Stomach (tissue), 9 donors: ENCODE data around the gene LARP1B. TPM values are rescaled to one million over a fixed set of nuclear protein-coding genes. Genes with fewer than 3 reads are reported as not detected.

ENCODE experiments used
- DNase-seq, 2 donors: peaks; one replicate each; pipeline versions ENCODE4 v3.0.0 to v3.0.0-alpha.2; 2013 to 2019
- H3K27ac ChIP-seq, 5 donors: fragments of 200-600 bp in 4 of 5; sonication (generic) in 4 of 5; one replicate each; pipeline ENCODE4 v1.5.1; 2013 to 2019; ENCODE audit warnings: mild to moderate bottlenecking in 1 of 5, moderate library complexity in 1 of 5
- H3K27me3 ChIP-seq, 3 donors: fragments of 200-600 bp; sonication (generic); one replicate each; pipeline ENCODE4 v1.5.1; 2017 to 2019; ENCODE audit warnings: mixed run types in 1 of 3
- H3K36me3 ChIP-seq, 4 donors: fragments of 200-600 bp; sonication (generic); 1 replicate in 3 of 4; 2 replicates in 1 of 4; pipeline ENCODE4 v1.5.1; 2016 to 2019
- H3K4me1 ChIP-seq, 4 donors: fragments of 200-600 bp; sonication (generic); one replicate each; pipeline ENCODE4 v1.5.1; 2016 to 2019
- H3K4me3 ChIP-seq, 4 donors: fragments of 200-600 bp; sonication (generic) in 3 of 4; one replicate each; pipeline ENCODE4 v1.5.1; 2016 to 2019; ENCODE audit warnings: mild to moderate bottlenecking in 1 of 4
- H3K9me3 ChIP-seq, 4 donors: fragments of 200-600 bp; sonication (generic); one replicate each; pipeline ENCODE4 v1.5.1; 2016 to 2019
- EP300 ChIP-seq: sonication (generic); formaldehyde crosslinking; IDR thresholded peaks from one replicate; pipeline ENCODE4 v1.6.1; 2017; ENCODE audit warnings: antibody characterized with exemption
- POLR2A ChIP-seq, 4 donors: fragments of 450-650 bp; IDR thresholded peaks; one replicate each; pipeline ENCODE4 v1.6.1; 2016; ENCODE audit warnings: antibody characterized with exemption in 4 of 4, control low read depth in 2 of 4, mild to moderate bottlenecking in 1 of 4, moderate library complexity in 1 of 4
- POLR2AphosphoS5 ChIP-seq, 3 donors: sonication (generic); formaldehyde crosslinking; IDR thresholded peaks; one replicate each; pipeline ENCODE4 v1.6.1; 2016; ENCODE audit warnings: antibody characterized with exemption in 3 of 3
- WGBS, 5 donors: extraction: QIAGEN DNeasy Blood & Tissue Kit in 3 of 5; methylation state at CpG; one replicate each; pipeline versions ENCODE4 v1.1.5 to v1.1.7; 2013 to 2018; 5-methylcytosine and 5-hydroxymethylcytosine counted together
- intact Hi-C: fragments of 100-400 bp; cut with DNase I; formaldehyde crosslinking; loops from one replicate; pipeline ENCODE4 v1.15.1; 2023; ENCODE audit warnings: low total_unique reads
- polyA plus RNA-seq, 3 donors: library from polyadenylated mRNA; stranded (reverse); fragments of 200-250 nt; gene quantifications; one replicate each; pipeline ENCODE4 v1.2.3, GENCODE V29; 2013
- total RNA-seq, 5 donors: library from RNA; depleted of rRNA; stranded (reverse); fragments of >200 nt; gene quantifications; one replicate each; pipeline versions ENCODE4 v1.1.0 to v1.2.3, GENCODE V29; 2014 to 2016
- TF ChIP-seq, protein P1 (sequence below), 7 experiments: fragments of 450-650 bp in 4 of 7; fragments of 200-600 bp in 3 of 7; sonication (generic) in 3 of 7; IDR thresholded peaks; one replicate each; pipeline ENCODE4 v1.5.1; 2016 to 2019; ENCODE audit warnings: antibody characterized with exemption in 7 of 7, control low read depth in 2 of 7, mild to moderate bottlenecking in 1 of 7
- donor health status: healthy with polysubstance abuse.
- donor health status: Bipolar disorder and iron deficiency.
- donor health status: healthy.

The LARP1B gene
- total and polyA plus RNA-seq, 8 donors = 2.3 to 113 (median 23.3) TPM

DNA sequence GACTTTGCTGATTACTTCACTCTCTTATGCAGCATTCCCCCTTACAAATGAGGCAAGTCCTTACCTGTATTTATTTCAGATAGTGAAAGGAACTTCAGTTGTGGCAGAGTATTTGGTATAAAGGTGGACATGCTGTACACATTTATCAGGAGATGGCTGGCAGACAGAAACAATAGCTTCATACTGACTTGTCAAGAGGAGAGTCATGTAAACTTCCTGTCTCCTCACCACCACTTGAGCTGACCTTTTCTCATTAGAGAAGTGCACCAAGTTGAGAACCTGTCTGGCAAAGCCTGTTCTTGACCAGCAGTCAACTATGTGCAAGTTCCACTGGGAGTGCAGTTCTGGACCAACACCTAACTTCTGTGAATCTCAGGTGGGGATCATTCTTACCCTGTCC lies 80.8 kb downstream of the LARP1B start:
- Histone ChIP-seq H3K27me3 (no peaks in the 10 kb centered on the region), H3K4me1 (no peaks in the 10 kb centered on the region), H3K27ac (no peak overlapping the region), H3K9me3 (peaks cover 0 to 10% (median 5%) of the 10 kb centered on the region in 4 donors), H3K4me3 (no peak overlapping the region), H3K36me3 (peaks cover 0 to 32% (median 20%) of the 10 kb centered on the region in 4 donors)
- DNase-seq = no peak
- intact Hi-C loops = no loop called here
- no peak for TF ChIP-seq POLR2A (IDR thresholded peaks at IDR 0.05)
- no peak for TF ChIP-seq POLR2AphosphoS5 (IDR thresholded peaks at IDR 0.05)
- TF ChIP-seq EP300 = no peak
- TF ChIP-seq, protein P1, sequence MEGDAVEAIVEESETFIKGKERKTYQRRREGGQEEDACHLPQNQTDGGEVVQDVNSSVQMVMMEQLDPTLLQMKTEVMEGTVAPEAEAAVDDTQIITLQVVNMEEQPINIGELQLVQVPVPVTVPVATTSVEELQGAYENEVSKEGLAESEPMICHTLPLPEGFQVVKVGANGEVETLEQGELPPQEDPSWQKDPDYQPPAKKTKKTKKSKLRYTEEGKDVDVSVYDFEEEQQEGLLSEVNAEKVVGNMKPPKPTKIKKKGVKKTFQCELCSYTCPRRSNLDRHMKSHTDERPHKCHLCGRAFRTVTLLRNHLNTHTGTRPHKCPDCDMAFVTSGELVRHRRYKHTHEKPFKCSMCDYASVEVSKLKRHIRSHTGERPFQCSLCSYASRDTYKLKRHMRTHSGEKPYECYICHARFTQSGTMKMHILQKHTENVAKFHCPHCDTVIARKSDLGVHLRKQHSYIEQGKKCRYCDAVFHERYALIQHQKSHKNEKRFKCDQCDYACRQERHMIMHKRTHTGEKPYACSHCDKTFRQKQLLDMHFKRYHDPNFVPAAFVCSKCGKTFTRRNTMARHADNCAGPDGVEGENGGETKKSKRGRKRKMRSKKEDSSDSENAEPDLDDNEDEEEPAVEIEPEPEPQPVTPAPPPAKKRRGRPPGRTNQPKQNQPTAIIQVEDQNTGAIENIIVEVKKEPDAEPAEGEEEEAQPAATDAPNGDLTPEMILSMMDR (IDR thresholded peaks at IDR 0.05) = no peak

DNA sequence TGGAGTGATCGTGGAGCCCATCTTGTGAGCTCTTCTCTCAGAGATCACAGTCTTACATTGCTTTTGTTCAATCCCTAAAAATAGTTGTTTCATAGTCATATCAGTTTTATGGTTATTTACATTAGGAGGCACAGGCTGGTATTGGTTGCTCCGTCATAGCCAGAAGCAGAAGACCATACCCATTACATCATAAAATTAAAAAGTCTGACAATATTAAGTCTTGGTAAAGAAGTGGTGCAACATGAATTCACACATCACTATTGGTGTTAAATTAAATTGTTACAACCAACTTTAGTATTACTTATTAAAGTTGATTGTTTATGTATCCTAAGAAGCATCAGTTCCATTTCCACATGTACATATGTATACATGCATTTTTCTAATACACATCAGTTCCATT lies 84.6 kb downstream of the LARP1B start:
- WGBS, 5 donors = 95 to 100% (median 98%) methylated on average over 2 of the region's 2 CpGs
- no peak for DNase-seq

DNA sequence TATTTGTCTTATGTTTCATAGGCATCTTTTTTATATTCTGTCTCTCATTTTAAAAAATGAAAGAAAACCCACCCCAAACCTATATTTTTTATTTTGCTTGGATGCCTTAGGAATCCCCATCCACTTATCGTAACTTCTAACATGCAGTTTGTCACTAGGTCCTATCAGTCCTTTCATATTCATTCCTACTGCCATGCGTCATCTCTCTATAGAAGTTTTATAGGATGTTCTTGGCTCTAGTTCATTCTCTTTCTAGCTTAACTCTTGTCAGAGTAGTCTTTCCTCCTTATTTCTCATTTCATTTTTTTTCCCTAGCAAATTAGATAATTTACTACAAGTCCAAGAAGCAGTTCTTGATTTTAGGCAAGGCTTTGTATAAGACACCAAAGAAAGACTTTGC lies 92.7 kb downstream of the LARP1B start:
- Histone ChIP-seq H3K4me1 (no peaks in the 10 kb centered on the region), H3K9me3 (no peaks in the 10 kb centered on the region), H3K27me3 (no peaks in the 10 kb centered on the region), H3K4me3 (no peak overlapping the region), H3K27ac (no peak overlapping the region), H3K36me3 (peaks cover 0 to 18% (median 15%) of the 10 kb centered on the region in 4 donors)
- TF ChIP-seq EP300 = no peak
- no peak for TF ChIP-seq POLR2AphosphoS5 (IDR thresholded peaks at IDR 0.05)
- TF ChIP-seq POLR2A (IDR thresholded peaks at IDR 0.05) = no peak
- TF ChIP-seq, protein P1 (IDR thresholded peaks at IDR 0.05) = no peak
- intact Hi-C loops = no loop called here
- no peak for DNase-seq
- WGBS, 5 donors = 96 to 100% (median 98%) methylated on average over 2 of the region's 2 CpGs

More for the DNA sequence above, 84.6 kb downstream of the LARP1B start:
- H3K36me3 ChIP-seq = peaks cover 0 to 32% (median 20%) of the 10 kb centered on the region in 4 donors
- intact Hi-C loops = no loop called here
- peaks cover 0 to 10% (median 5%) of the 10 kb centered on the region in 4 donors for H3K9me3 ChIP-seq
- no peaks in the 10 kb centered on the region for H3K4me1 ChIP-seq
- H3K27ac ChIP-seq = no peak overlapping the region
- no peaks in the 10 kb centered on the region for H3K27me3 ChIP-seq
- TF ChIP-seq EP300 (no peak), POLR2AphosphoS5 (IDR thresholded peaks at IDR 0.05) (no peak), POLR2A (IDR thresholded peaks at IDR 0.05) (no peak)
- TF ChIP-seq, protein P1 (IDR thresholded peaks at IDR 0.05) = no peak
- no peak overlapping the region for H3K4me3 ChIP-seq

DNA sequence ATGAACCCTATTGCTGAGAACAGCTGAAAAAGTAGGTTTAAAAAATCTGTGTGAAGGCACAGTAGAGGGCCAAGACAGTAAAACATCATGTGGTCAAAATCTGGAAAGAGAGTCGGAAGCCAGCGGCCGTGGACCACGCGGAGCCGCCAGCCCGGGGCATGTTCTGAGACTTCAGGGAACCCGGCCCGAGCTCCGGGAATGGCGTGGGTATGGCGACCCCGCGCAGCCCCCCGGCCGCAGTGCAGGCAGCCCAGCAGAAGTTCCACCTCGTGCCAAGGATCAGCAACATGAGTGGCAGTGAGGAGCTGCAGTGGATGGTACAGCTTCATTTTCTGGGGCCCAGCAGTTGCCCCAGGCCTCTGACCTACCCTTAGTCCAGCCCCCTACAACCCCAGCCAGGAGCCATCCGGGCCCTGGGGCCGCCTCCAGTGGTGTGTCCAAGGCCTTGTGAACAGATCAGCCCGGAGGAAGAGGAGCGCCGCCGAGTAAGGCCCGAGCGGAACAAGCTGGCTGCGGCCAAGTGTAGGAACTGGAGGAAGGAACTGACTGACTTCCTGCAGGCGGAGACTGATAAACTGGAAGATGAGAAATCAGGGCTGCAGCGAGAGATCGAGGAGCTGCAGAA lies 94.2 kb downstream of the LARP1B start:
- Histone ChIP-seq H3K9me3 (no peaks in the 10 kb centered on the region), H3K4me1 (peaks cover 0 to 5% (median 0%) of the 10 kb centered on the region in 4 donors), H3K27me3 (no peaks in the 10 kb centered on the region), H3K36me3 (peaks cover 0 to 18% (median 15%) of the 10 kb centered on the region in 4 donors), H3K27ac (no peak overlapping the region), H3K4me3 (no peak overlapping the region)
- intact Hi-C loops = no loop called here
- 96 to 98% (median 96%) methylated on average over 29 of the region's 29 CpGs for WGBS, 5 donors
- TF ChIP-seq POLR2AphosphoS5 (IDR thresholded peaks at IDR 0.05) (no peak), EP300 (no peak), POLR2A (IDR thresholded peaks at IDR 0.05) (no peak)
- TF ChIP-seq, protein P1 (IDR thresholded peaks at IDR 0.05) = no peak
- no peak for DNase-seq
